WTC11 (cell line): ENCODE results near the gene ACBD6. TPM values are rescaled to one million over a fixed set of nuclear protein-coding genes. Genes with fewer than 3 reads are reported as not detected.

Experiments used
- ATAC-seq: fragments of 200-7000 bp; cut with Tn5 transposase; 2 replicates; pipeline ENCODE4 v1.10.0; 2021; ENCODE audit warnings: mild to moderate bottlenecking, moderate library complexity
- CTCF ChIA-PET: fragments of 300-600 bp; sonication (Branson Sonifier 250); formaldehyde crosslinking; loops from one replicate; lab custom pipeline; 2021; ENCODE audit warnings: antibody characterized with exemption; lab: Charles Lee
- POLR2A ChIA-PET: fragments of 350-600 bp; sonication (Branson Sonifier 250); formaldehyde crosslinking; loops from one replicate; lab custom pipeline; 2021; ENCODE audit warnings: antibody characterized with exemption; lab: Charles Lee
- DNase-seq: peaks from one replicate; pipeline ENCODE4 v3.0.0; 2021; ENCODE audit warnings: low spot score
- H3K27ac Mint-ChIP-seq: 2 replicates; pipeline ENCODE4 v1.8.0; 2021; ENCODE audit warnings: mixed read lengths
- H3K27me3 Mint-ChIP-seq: 2 replicates; pipeline ENCODE4 v1.8.0; 2021; ENCODE audit warnings: low read depth, mild to moderate bottlenecking, moderate library complexity, mixed read lengths
- H3K36me3 Mint-ChIP-seq: 2 replicates; pipeline ENCODE4 v1.8.0; 2021; ENCODE audit warnings: mixed read lengths
- H3K4me1 Mint-ChIP-seq: 2 replicates; pipeline ENCODE4 v1.8.0; 2022; ENCODE audit warnings: mixed read lengths
- H3K4me3 Mint-ChIP-seq: 2 replicates; pipeline ENCODE4 v1.8.0; 2021; ENCODE audit warnings: mild to moderate bottlenecking, moderate library complexity, mixed read lengths
- H3K9me3 Mint-ChIP-seq: 2 replicates; pipeline ENCODE4 v1.8.0; 2021; ENCODE audit warnings: mixed read lengths
- AFF4 ChIP-seq: sonication (generic); formaldehyde crosslinking; IDR thresholded peaks from 2 replicates; pipeline ENCODE4 v1.8.1; 2023; ENCODE audit warnings: mild to moderate bottlenecking, missing genetic modification reagents, borderline replicate concordance
- ATF1 ChIP-seq: sonication (generic); formaldehyde crosslinking; IDR thresholded peaks from 2 replicates; pipeline ENCODE4 v1.8.1; 2023; ENCODE audit warnings: mild to moderate bottlenecking, moderate library complexity, missing genetic modification reagents
- ATF3 ChIP-seq: sonication (generic); formaldehyde crosslinking; conservative IDR thresholded peaks from 2 replicates; pipeline ENCODE4 v1.8.1; 2022; ENCODE audit warnings: mild to moderate bottlenecking, missing genetic modification reagents
- E2F1 ChIP-seq: sonication (generic); formaldehyde crosslinking; IDR thresholded peaks from 2 replicates; pipeline ENCODE4 v1.8.0; 2022; ENCODE audit warnings: mild to moderate bottlenecking, missing genetic modification reagents
- EMX1 ChIP-seq: fragments of 250-450 bp; sonication (Bioruptor Pico); IDR thresholded peaks from 2 replicates; pipeline ENCODE4 v1.8.0; 2021; ENCODE audit warnings: mild to moderate bottlenecking
- ESRRA ChIP-seq: sonication (generic); formaldehyde crosslinking; IDR thresholded peaks from 2 replicates; pipeline ENCODE4 v1.8.1; 2022; ENCODE audit warnings: mild to moderate bottlenecking, missing genetic modification reagents, borderline replicate concordance
- HMGA2 ChIP-seq: fragments of 250-450 bp; sonication (Bioruptor Pico); IDR thresholded peaks from 2 replicates; pipeline ENCODE4 v1.4.0; 2021; ENCODE audit warnings: mild to moderate bottlenecking, moderate library complexity
- MLX ChIP-seq: sonication (generic); formaldehyde crosslinking; IDR thresholded peaks from 2 replicates; pipeline ENCODE4 v1.8.1; 2023; ENCODE audit warnings: mild to moderate bottlenecking, missing genetic modification reagents, moderate library complexity
- MYBL2 ChIP-seq: sonication (generic); formaldehyde crosslinking; IDR thresholded peaks from 2 replicates; pipeline ENCODE4 v1.8.1; 2023; ENCODE audit warnings: mild to moderate bottlenecking, moderate library complexity, missing genetic modification reagents
- OVOL2 ChIP-seq: fragments of 250-450 bp; sonication (Bioruptor Pico); IDR thresholded peaks from 2 replicates; pipeline ENCODE4 v1.9.0; 2021; ENCODE audit warnings: mild to moderate bottlenecking, borderline replicate concordance
- PREB ChIP-seq: sonication (generic); formaldehyde crosslinking; IDR thresholded peaks from 2 replicates; pipeline ENCODE4 v1.8.1; 2022; ENCODE audit warnings: mild to moderate bottlenecking, missing genetic modification reagents, moderate library complexity, borderline replicate concordance
- PRRX2 ChIP-seq: fragments of 250-450 bp; sonication (Bioruptor Pico); IDR thresholded peaks from 2 replicates; pipeline ENCODE4 v1.8.0; 2021; ENCODE audit warnings: mild to moderate bottlenecking
- RORB ChIP-seq: fragments of 250-450 bp; sonication (Bioruptor Pico); IDR thresholded peaks from 2 replicates; pipeline ENCODE4 v1.9.0; 2021; ENCODE audit warnings: mild to moderate bottlenecking
- SMAD3 ChIP-seq: sonication (generic); formaldehyde crosslinking; IDR thresholded peaks from 2 replicates; pipeline ENCODE4 v1.8.0; 2022; ENCODE audit warnings: missing genetic modification reagents, mild to moderate bottlenecking, borderline replicate concordance
- SP1 ChIP-seq: sonication (generic); formaldehyde crosslinking; conservative IDR thresholded peaks from 2 replicates; pipeline ENCODE4 v1.8.1; 2022; ENCODE audit warnings: missing genetic modification reagents
- TEAD1 ChIP-seq: sonication (generic); formaldehyde crosslinking; IDR thresholded peaks from 2 replicates; pipeline ENCODE4 v1.8.0; 2022; ENCODE audit warnings: mild to moderate bottlenecking, missing genetic modification reagents
- ZNF219 ChIP-seq: sonication (generic); formaldehyde crosslinking; IDR thresholded peaks from 2 replicates; pipeline ENCODE4 v1.8.0; 2023; ENCODE audit warnings: missing genetic modification reagents, mild to moderate bottlenecking, borderline replicate concordance
- total RNA-seq: library from RNA; stranded (reverse); gene quantifications from 3 replicates; pipeline ENCODE4 v1.2.3, GENCODE V29; 2021
- TF ChIP-seq, protein P1 (sequence below): sonication (generic); formaldehyde crosslinking; IDR thresholded peaks from 2 replicates; pipeline ENCODE4 v1.8.0; 2023; ENCODE audit warnings: missing genetic modification reagents, mild to moderate bottlenecking, borderline replicate concordance
- TF ChIP-seq, protein P2 (sequence below): sonication (generic); formaldehyde crosslinking; IDR thresholded peaks from 2 replicates; pipeline ENCODE4 v1.8.1; 2022; ENCODE audit warnings: mild to moderate bottlenecking, moderate library complexity, missing genetic modification reagents
- TF ChIP-seq, protein P3 (sequence below): sonication (generic); formaldehyde crosslinking; IDR thresholded peaks from 2 replicates; pipeline ENCODE4 v1.8.1; 2023; ENCODE audit warnings: mild to moderate bottlenecking, missing genetic modification reagents
- TF ChIP-seq, protein P4 (sequence below): sonication (generic); formaldehyde crosslinking; IDR thresholded peaks from 2 replicates; pipeline ENCODE4 v1.8.0; 2022; ENCODE audit warnings: mild to moderate bottlenecking, missing genetic modification reagents

The ACBD6 gene
- total RNA-seq, 1 experiment from 2014 or later = 53.5 TPM

DNA sequence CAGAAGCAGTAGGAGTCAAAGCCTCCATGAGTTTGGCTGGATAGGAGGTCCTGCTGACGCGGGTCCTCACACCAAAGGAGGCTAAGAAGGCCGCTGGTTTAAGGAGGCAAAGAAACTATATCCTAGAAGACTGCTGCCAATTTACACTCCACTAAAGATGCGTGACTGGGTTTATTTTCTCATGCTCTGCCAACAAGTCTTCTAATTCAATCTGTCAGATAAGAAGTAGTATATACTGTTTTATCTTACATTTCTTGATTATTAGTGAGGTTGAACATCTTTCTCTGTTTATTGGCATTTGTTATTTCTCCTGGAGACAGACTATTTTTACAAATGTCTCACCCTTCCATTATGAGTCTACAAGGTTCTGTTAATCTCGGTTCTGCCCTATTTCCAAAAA lies 34.1 kb downstream of the ACBD6 start (continued):
- TF ChIP-seq, protein P1, sequence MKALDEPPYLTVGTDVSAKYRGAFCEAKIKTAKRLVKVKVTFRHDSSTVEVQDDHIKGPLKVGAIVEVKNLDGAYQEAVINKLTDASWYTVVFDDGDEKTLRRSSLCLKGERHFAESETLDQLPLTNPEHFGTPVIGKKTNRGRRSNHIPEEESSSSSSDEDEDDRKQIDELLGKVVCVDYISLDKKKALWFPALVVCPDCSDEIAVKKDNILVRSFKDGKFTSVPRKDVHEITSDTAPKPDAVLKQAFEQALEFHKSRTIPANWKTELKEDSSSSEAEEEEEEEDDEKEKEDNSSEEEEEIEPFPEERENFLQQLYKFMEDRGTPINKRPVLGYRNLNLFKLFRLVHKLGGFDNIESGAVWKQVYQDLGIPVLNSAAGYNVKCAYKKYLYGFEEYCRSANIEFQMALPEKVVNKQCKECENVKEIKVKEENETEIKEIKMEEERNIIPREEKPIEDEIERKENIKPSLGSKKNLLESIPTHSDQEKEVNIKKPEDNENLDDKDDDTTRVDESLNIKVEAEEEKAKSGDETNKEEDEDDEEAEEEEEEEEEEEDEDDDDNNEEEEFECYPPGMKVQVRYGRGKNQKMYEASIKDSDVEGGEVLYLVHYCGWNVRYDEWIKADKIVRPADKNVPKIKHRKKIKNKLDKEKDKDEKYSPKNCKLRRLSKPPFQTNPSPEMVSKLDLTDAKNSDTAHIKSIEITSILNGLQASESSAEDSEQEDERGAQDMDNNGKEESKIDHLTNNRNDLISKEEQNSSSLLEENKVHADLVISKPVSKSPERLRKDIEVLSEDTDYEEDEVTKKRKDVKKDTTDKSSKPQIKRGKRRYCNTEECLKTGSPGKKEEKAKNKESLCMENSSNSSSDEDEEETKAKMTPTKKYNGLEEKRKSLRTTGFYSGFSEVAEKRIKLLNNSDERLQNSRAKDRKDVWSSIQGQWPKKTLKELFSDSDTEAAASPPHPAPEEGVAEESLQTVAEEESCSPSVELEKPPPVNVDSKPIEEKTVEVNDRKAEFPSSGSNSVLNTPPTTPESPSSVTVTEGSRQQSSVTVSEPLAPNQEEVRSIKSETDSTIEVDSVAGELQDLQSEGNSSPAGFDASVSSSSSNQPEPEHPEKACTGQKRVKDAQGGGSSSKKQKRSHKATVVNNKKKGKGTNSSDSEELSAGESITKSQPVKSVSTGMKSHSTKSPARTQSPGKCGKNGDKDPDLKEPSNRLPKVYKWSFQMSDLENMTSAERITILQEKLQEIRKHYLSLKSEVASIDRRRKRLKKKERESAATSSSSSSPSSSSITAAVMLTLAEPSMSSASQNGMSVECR (CRISPR knock-in tag) = no peak
- TF ChIP-seq, protein P2, sequence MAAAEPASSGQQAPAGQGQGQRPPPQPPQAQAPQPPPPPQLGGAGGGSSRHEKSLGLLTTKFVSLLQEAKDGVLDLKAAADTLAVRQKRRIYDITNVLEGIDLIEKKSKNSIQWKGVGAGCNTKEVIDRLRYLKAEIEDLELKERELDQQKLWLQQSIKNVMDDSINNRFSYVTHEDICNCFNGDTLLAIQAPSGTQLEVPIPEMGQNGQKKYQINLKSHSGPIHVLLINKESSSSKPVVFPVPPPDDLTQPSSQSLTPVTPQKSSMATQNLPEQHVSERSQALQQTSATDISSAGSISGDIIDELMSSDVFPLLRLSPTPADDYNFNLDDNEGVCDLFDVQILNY (CRISPR knock-in tag) = no peak
- TF ChIP-seq E2F1 (no peak), ATF1 (no peak), ZNF219 (CRISPR knock-in tag) (no peak)

DNA sequence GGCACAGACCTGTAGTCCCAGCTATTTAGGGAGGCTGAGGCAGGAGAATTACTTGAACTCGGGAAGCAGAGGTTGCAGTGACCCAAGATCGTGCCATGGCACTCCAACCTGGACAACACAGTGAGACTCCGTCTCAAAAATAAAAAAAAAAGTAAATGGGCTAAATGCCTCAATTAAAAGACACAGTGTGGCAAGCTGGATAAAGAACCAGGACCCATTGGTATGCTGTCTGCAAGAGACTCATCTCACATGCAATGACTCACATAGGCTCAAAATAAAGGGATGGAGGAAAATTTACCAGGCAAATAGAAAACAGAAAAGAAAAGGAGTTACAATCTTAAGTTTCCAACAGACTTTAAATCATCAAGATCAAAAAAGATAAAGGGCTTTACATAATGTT lies 40.3 kb downstream of the ACBD6 start:
- CTCF ChIA-PET = no interaction called here
- Mint-ChIP-seq H3K36me3 (peaks cover 51% of the 10 kb centered on the region), H3K27me3 (no peaks in the 10 kb centered on the region), H3K9me3 (peaks cover 52% of the 10 kb centered on the region), H3K4me3 (no peak overlapping the region), H3K27ac (no peak overlapping the region), H3K4me1 (no peaks in the 10 kb centered on the region)
- no peak for ATAC-seq
- POLR2A ChIA-PET = no interaction called here
- no peak for DNase-seq
- no peak for TF ChIP-seq TEAD1
- no peak for TF ChIP-seq EMX1 (CRISPR knock-in tag)
- TF ChIP-seq HMGA2 = no peak
- no peak for TF ChIP-seq AFF4 (CRISPR knock-in tag)
- no peak for TF ChIP-seq OVOL2 (CRISPR knock-in tag)
- no peak for TF ChIP-seq PRRX2 (CRISPR knock-in tag)
- no peak for TF ChIP-seq MLX (CRISPR knock-in tag)
- TF ChIP-seq SMAD3 (CRISPR knock-in tag) = no peak
- no peak for TF ChIP-seq SP1 (CRISPR knock-in tag)
- TF ChIP-seq, protein P3, sequence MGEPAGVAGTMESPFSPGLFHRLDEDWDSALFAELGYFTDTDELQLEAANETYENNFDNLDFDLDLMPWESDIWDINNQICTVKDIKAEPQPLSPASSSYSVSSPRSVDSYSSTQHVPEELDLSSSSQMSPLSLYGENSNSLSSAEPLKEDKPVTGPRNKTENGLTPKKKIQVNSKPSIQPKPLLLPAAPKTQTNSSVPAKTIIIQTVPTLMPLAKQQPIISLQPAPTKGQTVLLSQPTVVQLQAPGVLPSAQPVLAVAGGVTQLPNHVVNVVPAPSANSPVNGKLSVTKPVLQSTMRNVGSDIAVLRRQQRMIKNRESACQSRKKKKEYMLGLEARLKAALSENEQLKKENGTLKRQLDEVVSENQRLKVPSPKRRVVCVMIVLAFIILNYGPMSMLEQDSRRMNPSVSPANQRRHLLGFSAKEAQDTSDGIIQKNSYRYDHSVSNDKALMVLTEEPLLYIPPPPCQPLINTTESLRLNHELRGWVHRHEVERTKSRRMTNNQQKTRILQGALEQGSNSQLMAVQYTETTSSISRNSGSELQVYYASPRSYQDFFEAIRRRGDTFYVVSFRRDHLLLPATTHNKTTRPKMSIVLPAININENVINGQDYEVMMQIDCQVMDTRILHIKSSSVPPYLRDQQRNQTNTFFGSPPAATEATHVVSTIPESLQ = no peak
- no peak for TF ChIP-seq PREB
- no peak for TF ChIP-seq ESRRA
- TF ChIP-seq ATF3 (CRISPR knock-in tag) = no peak
- TF ChIP-seq, protein P4, sequence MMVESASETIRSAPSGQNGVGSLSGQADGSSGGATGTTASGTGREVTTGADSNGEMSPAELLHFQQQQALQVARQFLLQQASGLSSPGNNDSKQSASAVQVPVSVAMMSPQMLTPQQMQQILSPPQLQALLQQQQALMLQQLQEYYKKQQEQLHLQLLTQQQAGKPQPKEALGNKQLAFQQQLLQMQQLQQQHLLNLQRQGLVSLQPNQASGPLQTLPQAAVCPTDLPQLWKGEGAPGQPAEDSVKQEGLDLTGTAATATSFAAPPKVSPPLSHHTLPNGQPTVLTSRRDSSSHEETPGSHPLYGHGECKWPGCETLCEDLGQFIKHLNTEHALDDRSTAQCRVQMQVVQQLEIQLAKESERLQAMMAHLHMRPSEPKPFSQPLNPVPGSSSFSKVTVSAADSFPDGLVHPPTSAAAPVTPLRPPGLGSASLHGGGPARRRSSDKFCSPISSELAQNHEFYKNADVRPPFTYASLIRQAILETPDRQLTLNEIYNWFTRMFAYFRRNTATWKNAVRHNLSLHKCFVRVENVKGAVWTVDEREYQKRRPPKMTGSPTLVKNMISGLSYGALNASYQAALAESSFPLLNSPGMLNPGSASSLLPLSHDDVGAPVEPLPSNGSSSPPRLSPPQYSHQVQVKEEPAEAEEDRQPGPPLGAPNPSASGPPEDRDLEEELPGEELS = no peak
- no peak for TF ChIP-seq RORB (CRISPR knock-in tag)
- no peak for TF ChIP-seq MYBL2 (CRISPR knock-in tag)
